A673 (cell line): Measurements from ENCODE around the gene SFXN1. TPM values are rescaled to one million over a fixed set of nuclear protein-coding genes. Genes with fewer than 3 reads are reported as not detected.

ENCODE experiments used
- BruUV-seq: library from RNA; stranded (reverse); fragments of 400-500 nt; replicated peaks from 2 replicates; lab custom pipeline; 2021; lab: Mats Ljungman, UMichigan
- CTCF ChIA-PET: fragments of 300-600 bp; sonication (Branson Sonifier 250); formaldehyde crosslinking; loops from one replicate; lab custom pipeline; 2022; ENCODE audit warnings: antibody characterized with exemption; lab: Charles Lee
- POLR2A ChIA-PET: fragments of 300-600 bp; sonication (Branson Sonifier 250); formaldehyde crosslinking; loops from one replicate; lab custom pipeline; 2022; ENCODE audit warnings: antibody characterized with exemption; ENCODE audit not compliant: low non-redundant PET; lab: Charles Lee
- DNase-seq: peaks from one replicate; pipeline ENCODE4 v3.0.0-alpha.2; 2015; ENCODE audit warnings: low spot score
- H3K27ac ChIP-seq: fragments of 200-600 bp; sonication (generic); 2 replicates; pipeline ENCODE4 v1.5.1; 2016; ENCODE audit warnings: mixed run types, low read depth, mild to moderate bottlenecking, mixed read lengths, antibody characterized with exemption, low read length; ENCODE audit not compliant: poor library complexity, severe bottlenecking
- H3K27me3 ChIP-seq: fragments of 200-600 bp; sonication (generic); replicated peaks from 2 replicates; pipeline ENCODE4 v1.6.1; 2017; ENCODE audit warnings: mixed run types, low read depth, mild to moderate bottlenecking, mixed read lengths, antibody characterized with exemption, low read length; ENCODE audit not compliant: insufficient read depth, poor library complexity
- H3K36me3 ChIP-seq: fragments of 200-600 bp; sonication (generic); 2 replicates; pipeline ENCODE4 v1.6.1; 2016; ENCODE audit warnings: mixed run types, mild to moderate bottlenecking, mixed read lengths, antibody characterized with exemption, low read length; ENCODE audit not compliant: insufficient read depth, poor library complexity, severe bottlenecking
- H3K4me1 ChIP-seq: fragments of 200-600 bp; sonication (generic); 2 replicates; pipeline ENCODE4 v1.6.1; 2017; ENCODE audit warnings: mixed run types, mild to moderate bottlenecking, mixed read lengths, antibody characterized with exemption, low read length; ENCODE audit not compliant: insufficient read depth, poor library complexity, severe bottlenecking
- H3K4me3 ChIP-seq: fragments of 200-600 bp; sonication (generic); 2 replicates; pipeline ENCODE4 v1.5.1; 2016; ENCODE audit warnings: low read depth, mixed run types, mild to moderate bottlenecking, mixed read lengths, low read length; ENCODE audit not compliant: poor library complexity, severe bottlenecking
- H3K9me3 ChIP-seq: fragments of 200-600 bp; sonication (generic); 2 replicates; pipeline ENCODE4 v1.6.1; 2016; ENCODE audit warnings: mixed run types, low read depth, mild to moderate bottlenecking, mixed read lengths, antibody characterized with exemption, low read length; ENCODE audit not compliant: poor library complexity, severe bottlenecking
- CTCF ChIP-seq: fragments of 300-800, 200-600 bp; sonication (generic); conservative IDR thresholded peaks from 2 replicates; pipeline ENCODE4 v1.5.1; 2017; ENCODE audit warnings: low read depth, mild to moderate bottlenecking, antibody characterized with exemption, low read length, moderate library complexity, mixed read lengths
- EZH2 ChIP-seq: fragments of 200-600 bp; sonication (generic); IDR thresholded peaks from 2 replicates; pipeline ENCODE4 v1.6.1; 2017; ENCODE audit warnings: borderline replicate concordance, low read depth, mild to moderate bottlenecking, mixed read lengths, antibody characterized with exemption, low read length; ENCODE audit not compliant: poor library complexity, severe bottlenecking
- intact Hi-C: fragments of 100-400 bp; cut with micrococcal nuclease; formaldehyde crosslinking; loops from one replicate; pipeline ENCODE4 v1.10.0; 2022; ENCODE audit not compliant: unreplicated experiment
- total RNA-seq: library from RNA; stranded (reverse); gene quantifications from 2 replicates; pipeline ENCODE4 v1.2.3, GENCODE V29; 2021

SFXN1 gene
- total RNA-seq, 1 experiment from 2014 or later = 108 TPM

DNA sequence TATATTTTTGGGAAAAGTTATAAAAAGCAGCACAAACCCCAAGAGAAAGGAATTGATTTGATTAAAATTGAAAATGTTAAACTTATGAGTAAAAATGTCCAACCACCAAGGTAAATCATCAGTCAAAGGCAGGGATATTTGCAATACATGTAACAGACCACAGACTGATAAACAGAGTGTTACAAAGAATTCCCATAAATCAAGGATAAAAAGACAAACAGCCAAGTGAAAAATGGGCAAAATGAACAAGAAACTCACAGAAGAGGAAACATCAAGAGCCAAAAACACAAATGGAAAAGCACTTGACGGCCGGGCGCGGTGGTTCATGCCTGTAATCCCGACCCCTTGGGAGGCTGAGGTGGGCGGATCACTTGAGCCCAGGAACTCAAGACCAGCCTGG, 98.2 kb downstream of the SFXN1 start:
- no peak overlapping the region for H3K4me3 ChIP-seq
- DNase-seq = no peak
- ChIA-PET CTCF (no interaction called here), POLR2A (no interaction called here)
- H3K4me1 ChIP-seq = no peaks in the 10 kb centered on the region
- BruUV-seq = no TSS peak
- intact Hi-C loops = no loop called here
- no peak for TF ChIP-seq EZH2
- TF ChIP-seq CTCF = no peak
- H3K27ac ChIP-seq = no peak overlapping the region
- no peaks in the 10 kb centered on the region for H3K9me3 ChIP-seq
- no peaks in the 10 kb centered on the region for H3K36me3 ChIP-seq
- H3K27me3 ChIP-seq = peaks cover 65% of the 10 kb centered on the region

Other genes with a start within 250 kb of the SFXN1 start
- gene DRD1, start 34.4 kb upstream of the SFXN1 start, total RNA-seq = 0.77 and 0.85 TPM in 2 replicates
- 0.09 TPM in 1 of 2 replicates, not detected in the other for gene HRH2, start 179.5 kb downstream of the SFXN1 start, total RNA-seq